NCI-H146 treated with DMSO at 0.1 percent for 48 hours (cell line): ENCODE data around the gene CYBC1.

Experiments
- DNase-seq: peaks from one replicate; lab custom pipeline; 2025; ENCODE audit not compliant: unreplicated experiment; lab: John Stamatoyannopoulos, UW

Gene CYBC1

DNA sequence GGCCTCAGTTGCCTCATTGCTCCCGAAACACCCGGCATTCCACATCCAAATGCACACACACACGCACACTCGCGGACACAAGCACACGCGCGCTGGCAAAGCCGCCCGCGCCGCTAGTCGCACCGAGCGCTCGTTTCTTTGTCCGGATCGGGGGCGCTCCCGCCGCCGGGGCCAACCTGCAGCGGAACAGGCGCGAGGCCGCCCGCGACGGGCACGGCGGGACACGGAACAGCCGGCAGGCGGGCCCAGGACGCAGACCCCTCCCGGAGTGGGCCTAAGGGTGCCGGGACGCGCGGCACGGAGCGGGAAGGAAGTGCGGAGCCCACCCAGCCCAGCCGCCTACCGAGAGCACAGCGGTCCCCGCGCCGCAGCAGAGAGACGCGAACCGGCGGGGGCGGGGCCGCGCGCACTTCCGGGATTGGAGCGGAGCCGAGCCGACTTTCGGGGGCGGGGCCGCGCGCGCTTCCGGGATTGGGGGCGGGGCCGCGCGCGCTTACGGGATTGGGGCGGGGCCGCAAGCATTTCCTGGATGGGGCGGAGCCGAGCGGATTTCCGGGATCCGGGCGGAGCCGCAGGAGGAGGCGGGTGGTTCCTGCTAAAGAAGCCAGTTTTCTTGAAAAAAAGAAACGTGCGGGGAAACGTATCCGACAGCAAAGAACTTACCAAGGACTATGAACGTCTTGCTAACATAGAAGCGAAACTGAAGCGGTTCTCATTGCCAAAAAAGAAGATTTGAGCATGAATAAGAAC lies at the start of gene CYBC1:
CYBC1 (minus strand) TSS at position 396 of the 750 bp plus-strand sequence. CDS start 1,498 bp downstream, outside the sequence.
- DNase-seq, result peak; percentile 80

- peak; percentile 37 for DNase-seq
Observed at GRCh38 chr17:82497483-82498405, 47.2 kb upstream of the CYBC1 start.

GRCh38 chr17:82496529-82497434 lies 46.2 kb upstream of the CYBC1 start:
- peak; percentile 62 for DNase-seq

- peak; percentile 89 for DNase-seq
Observed at GRCh38 chr17:82495844-82496528, 45.4 kb upstream of the CYBC1 start.

DNA sequence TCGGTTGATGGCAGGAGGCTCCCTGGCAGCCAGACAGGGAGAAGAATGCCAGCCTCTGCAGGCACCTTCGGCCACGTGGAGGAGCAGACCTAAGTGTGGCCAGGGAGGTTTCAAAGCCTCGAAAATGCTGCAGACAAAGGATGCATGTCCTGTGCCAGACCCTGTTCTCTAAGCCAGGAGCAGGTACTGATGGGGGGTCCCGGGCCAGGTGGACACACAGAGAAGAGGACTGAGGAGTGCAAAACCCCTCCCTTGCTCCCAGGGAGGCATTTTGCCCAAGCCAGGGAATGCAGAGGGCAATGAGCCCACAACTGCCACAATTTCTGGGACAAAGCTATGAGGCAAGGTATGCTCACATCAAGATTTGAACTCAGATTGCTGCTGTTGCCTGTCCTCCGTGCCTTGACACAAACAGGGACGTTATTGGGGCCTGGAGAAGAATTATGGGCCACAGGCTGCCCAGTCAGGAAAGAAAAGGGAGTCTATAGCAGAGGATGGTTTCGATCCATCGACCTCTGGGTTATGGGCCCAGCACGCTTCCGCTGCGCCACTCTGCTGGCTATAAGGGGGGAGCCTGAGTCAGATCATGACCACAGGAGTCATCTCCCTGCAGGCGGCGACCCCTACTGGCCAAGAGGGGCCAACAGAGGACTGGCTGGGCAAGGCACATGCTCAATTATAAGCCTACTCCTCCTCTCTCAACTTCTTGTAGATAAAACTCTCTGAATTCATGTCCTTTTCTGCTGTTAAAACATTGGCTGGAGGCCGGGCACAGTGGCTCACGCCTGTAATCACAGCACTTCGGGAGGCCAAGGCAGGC lies 43.9 kb upstream of the CYBC1 start:
- peak; percentile 91 for DNase-seq

- DNase-seq, result no peak
Observed at GRCh38 chr17:82493226-82493781, 42.8 kb upstream of the CYBC1 start.

DNA sequence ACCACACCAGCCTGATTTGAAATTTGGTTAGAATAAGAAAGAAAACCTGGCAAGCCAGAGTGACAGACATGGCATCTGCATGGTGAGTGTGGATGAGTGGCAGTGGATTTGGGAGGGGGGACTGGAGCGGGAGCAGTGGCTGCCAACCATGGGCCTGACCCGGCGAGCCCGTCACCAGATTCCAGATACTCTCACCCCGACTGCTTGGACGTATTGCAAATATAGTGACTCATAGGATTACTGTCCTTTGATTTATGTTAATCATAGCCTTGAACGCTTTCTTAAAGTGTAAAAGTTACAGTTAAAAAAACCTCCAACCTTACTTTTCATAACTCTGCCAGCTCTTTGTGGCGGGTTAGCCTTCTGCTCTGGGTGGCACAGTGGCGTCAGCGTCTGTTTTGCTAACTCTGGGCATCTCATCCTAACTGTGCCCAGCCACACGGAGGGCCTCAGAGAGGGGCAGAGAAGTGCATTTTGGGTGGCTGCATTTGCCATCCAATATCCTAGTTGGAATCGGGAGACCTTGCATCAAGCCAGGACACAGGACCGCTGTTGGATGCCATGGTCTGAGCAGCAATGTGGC lies 42.2 kb upstream of the CYBC1 start:
- DNase-seq, result no peak

DNA sequence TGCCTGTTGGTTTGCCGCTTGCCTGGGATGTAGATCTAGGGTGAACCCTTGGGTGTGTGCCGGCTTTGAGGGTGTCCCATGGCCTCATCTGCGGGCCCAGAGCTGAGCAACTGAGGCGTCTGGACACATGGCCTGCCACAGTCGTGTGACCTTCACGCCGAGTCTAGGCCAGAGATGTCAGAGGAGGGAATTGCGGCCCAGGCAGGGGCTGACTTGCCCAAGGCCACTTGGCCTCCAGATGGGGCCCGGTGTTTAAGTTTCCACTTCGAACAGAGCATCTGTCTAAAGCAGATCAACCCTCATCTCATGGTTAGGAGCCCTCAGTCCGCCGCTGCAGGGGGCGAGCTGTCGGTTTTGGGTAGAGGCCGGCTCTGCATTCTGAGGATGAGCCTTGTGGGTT lies 41.0 kb upstream of the CYBC1 start:
- no peak for DNase-seq

DNA sequence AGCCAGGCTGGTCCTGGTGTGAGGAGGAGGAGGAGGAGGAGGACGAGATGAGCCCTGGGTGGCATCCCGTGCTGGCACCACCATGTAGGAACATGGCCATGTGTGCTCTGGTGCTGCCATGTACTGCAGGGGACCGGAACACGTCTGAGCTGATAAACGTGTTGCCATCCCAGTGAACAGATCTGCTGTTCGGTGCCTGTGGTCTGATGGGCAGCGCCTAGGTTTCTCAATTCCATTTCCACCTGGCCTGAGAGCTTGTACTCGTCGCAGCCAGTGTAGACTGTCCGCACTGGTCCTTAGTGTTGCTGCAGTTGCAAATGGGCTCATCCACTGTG lies 40.6 kb upstream of the CYBC1 start:
- DNase-seq, result no peak

DNA sequence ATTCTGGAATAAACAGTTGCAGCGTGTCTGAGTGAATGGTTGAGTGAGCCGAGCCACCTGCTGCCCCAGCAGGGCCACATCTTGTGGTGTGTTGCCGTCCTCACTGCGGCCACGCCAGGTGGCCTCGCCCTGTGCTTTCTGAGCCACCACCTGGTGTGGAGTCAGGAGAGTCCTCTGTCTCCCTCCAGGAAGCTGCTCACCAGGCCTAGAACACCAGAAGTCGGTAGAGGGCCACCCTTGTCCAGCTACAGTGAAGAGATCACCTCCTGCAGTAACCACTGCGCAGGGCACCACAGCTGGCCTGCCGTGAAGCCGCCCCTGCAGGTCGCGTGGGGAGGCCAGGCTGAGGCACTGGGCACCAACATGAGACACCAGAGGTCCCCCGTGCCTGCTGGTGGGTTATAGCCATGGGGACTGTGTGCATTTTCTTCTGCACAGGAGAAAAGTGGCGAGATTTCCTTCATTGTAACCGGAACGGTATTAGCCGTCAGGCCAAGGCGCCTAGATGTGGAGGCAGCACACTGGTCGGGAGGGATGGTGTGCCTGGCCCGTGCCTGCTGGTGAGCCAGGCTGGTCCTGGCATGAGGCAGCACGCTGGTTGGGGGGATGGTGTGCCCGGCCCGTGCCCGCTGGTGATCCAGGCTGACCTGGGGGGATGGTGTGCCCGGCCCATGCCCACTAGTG lies 40.1 kb upstream of the CYBC1 start:
- DNase-seq, result peak; percentile 86

GRCh38 chr17:82489851-82490511 lies 39.4 kb upstream of the CYBC1 start:
- DNase-seq, result peak; percentile 76

DNA sequence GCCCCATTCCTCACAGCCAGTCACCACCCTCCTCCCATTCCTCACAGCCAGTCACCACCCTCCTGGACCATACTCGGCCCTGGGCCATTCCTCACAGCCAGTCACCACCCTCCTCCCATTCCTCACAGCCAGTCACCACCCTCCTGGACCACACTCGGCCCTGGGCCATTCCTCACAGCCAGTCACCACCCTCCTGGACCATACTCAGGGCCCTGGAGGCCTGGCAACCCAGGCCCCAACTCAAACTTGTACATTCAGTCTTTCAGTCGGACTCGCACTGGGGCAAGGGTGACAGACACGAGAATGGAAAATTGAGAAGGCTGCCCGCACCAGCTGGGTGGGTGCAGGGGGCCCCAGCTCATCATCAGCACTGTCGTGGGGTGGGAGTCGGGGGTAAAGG lies 38.6 kb upstream of the CYBC1 start:
- no peak for DNase-seq

GRCh38 chr17:82487910-82488309 lies 37.4 kb upstream of the CYBC1 start:
- DNase-seq, result no peak

GRCh38 chr17:82486231-82487094 lies 35.9 kb upstream of the CYBC1 start:
- no peak for DNase-seq

DNA sequence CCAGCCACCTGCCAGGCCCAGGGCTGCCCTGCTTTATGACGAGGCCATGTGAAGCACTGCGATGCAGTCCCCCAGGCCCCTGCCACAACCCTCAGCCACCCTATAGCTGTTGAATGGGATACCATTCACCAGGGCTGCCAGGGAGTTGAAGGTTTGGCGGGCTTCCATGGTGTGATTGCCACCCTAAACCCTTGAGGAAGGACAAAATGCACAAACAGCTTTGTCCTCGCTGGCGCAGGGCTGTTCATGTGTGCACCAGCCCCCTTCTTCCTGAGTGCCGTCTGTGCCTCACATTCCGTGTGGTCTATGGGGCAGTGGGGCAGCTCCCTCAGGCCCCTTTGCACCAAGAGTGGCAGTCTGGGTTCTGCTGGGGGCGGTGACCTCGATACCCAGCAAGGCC lies 33.3 kb upstream of the CYBC1 start:
- no peak for DNase-seq

DNA sequence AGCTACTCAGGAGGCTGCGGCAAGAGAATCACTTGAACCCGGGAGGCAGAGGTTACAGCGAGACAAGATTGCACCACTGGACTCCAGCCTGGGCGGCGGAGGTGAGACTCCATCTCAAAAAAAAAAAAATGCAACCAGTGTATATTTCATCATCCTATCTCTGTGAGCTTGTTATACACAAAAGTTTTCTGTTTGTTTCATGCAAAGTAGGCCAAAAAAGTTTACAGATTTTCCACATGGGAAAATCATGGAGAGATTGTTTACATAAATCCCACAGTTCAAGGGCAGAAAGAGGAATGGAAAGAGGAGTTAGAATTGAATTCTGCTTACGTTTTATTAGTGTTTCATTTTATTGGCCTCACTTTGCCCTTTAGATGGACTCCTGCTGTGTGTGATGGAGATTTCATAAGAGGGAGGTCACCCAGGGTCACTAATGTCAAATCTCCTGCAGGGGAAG lies 32.7 kb upstream of the CYBC1 start:
- DNase-seq, result no peak

GRCh38 chr17:82480318-82480717 lies 29.8 kb upstream of the CYBC1 start:
- no peak for DNase-seq
